ENCODE data around the gene ID3. TPM values are rescaled to one million over a fixed set of nuclear protein-coding genes. Genes with fewer than 3 reads are reported as not detected.

The ID3 gene
- total RNA-seq, 1 donor from 2014 or later, result 10.8 TPM

GRCh38 chr1:23567996-23568607, 8.8 kb upstream of the ID3 start:
- intact Hi-C loops (cut with micrococcal nuclease), result no loop called here

DNA sequence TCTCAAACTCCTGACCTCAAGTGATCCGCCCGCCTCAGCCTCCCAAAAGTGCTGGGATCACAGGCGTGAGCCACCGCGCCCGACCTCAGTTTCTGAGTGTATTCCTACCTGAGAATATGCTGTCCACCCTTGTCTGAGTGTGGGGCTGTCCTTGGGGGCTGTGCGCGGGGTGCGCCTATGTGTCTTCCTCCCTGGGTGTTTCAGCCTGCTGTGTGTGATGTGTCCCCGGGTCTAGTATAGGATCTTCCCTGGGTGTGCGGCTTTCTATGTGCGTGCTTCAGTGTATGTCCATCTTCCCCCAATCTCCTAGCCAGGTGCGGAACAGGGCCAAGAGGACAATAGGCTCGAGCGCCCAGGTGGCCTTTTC, 8.3 kb upstream of the ID3 start:
- intact Hi-C loops (cut with micrococcal nuclease), result no loop called here

DNA sequence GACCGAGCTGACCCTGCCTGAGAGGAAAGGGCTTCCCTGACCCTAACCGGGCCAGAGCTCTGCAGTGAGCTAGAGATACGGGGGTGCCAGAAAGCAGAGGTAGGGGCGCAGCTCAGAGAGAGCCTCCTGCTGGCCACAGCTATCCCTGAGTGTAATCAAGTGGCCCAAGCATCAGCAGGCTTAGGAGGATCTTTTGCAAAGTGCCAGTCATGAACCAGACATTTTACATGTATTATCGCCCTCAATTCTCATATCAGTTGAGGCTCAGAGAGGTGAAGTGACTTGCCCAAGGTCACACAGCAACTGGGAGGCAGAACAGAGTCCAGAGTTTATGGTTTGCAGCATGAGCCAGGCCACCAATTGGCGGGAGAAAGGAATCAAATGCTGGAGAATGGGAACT, 7.0 kb upstream of the ID3 start:
- intact Hi-C loops (cut with micrococcal nuclease), result no loop called here

DNA sequence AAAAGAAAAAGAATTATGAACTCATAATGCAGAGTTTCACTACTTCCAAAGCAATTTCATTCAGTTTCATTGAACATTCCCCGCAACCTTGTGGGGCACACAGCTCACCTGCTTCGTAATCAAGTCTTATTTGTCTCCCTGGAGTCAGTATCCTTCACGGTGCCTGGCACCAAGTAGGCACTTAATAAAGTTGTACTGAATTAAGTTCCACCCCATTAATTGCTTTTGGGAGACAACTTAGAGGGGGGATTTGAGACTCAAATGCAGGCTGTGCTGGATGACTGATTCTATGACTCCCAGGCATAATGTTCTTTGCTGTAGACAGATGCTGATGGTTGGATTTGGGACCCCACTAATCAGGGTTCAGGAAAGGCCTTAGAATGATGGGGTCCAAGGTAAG, 6.5 kb upstream of the ID3 start:
- intact Hi-C loops (cut with micrococcal nuclease), result no loop called here

DNA sequence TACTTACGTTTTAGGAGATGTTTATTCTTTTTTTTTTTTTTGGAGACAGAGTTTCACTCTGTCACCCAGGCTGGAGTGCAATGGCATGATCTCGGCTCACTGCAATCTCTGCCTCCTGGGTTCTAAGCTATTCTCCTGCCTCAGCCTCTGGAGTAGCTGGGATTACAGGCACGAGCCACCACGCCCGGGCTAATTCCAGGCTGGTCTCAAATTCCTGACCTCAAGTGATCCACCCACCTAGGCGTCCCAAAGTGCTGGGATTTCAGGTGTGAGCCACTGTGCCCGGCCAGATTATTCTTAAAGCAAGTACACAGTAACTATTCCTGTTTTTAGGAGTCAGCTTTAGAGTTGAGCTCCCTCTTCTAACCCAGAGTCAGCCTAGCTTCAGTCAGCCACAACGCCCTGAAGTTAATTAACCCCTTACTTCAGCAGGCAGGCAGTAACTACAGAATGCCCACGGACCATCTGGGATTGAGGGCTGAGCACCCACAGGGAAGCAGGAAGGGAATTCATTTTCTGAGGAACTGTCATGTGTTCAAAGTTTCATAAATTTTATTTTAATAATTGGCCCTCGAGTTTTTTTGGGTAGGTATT, 5.3 kb upstream of the ID3 start:
- intact Hi-C loops (cut with micrococcal nuclease), result no loop called here

GRCh38 chr1:23563755-23564374, 4.6 kb upstream of the ID3 start:
- intact Hi-C loops (cut with micrococcal nuclease), result no loop called here

GRCh38 chr1:23563003-23563402, 3.7 kb upstream of the ID3 start:
- intact Hi-C loops (cut with micrococcal nuclease), result no loop called here

DNA sequence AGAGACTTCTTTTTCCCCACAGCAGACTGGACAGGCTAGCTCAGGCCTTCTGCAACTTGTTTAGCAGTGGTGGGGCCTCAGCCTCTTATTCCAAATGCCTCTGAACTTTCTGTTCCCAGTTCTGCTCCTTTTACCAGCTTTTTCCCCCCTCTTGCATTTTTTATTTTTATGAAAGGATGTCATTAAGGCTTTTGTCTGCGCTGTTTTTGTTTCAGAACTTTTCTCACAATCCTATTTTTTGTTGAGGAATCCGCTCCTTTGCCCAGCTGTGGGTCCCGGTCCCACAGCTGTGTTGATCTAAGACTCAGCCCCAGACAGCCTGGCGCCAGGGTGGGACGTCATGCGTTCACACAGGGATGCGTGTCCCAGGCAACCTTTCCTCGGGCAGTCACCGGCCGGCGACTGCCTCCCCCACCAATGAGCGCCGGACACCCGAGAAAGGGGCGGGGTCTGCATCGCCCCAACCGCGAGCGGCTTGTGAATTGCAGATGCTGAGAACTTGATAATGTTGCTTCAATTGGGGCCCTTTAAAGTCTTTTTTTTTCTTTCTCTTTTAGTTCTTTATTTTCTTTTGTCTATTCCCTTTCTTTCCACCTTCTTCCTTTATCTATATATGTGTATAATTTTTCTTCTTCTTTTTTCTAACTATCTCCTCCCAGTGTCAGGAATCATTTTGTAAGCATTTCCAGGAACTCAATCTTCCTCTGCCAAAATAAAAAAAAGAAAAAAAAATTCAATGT, 3.0 kb upstream of the ID3 start:
- intact Hi-C loops (cut with micrococcal nuclease), result no loop called here

- intact Hi-C loops (cut with micrococcal nuclease), result no loop called here
These were observed 2.5 kb upstream of the ID3 start for GRCh38 chr1:23561813-23562100.

DNA sequence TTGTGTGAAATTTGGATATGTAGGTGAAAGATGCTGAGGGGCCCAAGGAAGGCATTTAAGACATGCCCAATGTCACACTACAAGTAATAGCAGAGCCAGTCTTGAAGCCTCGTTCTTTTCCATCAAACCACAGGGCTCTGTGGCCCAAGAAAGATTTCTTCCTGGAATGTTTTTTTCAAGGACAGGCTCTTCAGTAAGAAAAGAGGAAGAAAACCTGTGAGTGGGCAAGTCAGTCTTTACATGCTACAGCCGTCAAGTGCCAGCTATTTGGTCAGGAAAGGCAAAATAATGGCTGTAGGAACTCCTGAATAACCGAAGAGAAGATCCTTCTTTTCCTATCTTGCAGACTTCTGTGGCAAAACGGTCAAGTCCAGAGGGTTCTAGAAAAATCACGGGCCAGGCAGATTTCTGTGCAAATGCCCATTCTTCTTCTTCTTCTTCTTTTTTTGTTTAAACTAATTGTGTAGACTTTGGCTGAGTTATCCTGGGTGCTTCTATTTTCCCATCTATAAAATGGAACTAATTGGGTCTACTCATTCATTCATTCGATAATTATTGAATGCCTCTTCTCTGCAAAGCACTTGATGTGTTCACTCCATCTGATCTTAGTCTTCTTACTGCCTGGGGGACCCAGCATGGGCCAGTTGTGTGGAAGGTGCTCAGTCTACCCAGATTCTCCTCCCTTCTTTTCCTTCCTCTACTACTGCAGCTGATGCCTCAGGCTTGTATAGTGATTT, 1.9 kb upstream of the ID3 start:
- intact Hi-C loops (cut with micrococcal nuclease), result no loop called here

- intact Hi-C loops (cut with micrococcal nuclease), result loop anchor here (1.0 to 5.0 kb wide), 12 partner anchors 17 to 399 kb away; partner anchors contain the start of genes ASAP3, E2F2, PNRC2 and RPL11
These were observed 862 bp upstream of the ID3 start for GRCh38 chr1:23559985-23560741.

DNA sequence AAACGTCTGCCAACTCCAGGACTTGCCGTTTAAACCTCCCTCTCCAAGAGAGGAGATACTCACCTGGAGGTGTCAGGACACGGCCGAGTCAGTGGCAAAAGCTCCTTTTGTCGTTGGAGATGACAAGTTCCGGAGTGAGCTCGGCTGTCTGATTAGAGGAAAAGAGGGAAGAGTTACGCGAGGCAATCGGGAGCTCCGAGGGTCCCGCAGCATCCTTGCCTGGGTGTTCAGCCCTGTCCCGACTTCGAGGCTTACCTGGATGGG, 497 bp downstream of the ID3 start:
- intact Hi-C loops (cut with micrococcal nuclease), result loop anchor here (1.0 to 5.0 kb wide), 12 partner anchors 18 to 400 kb away; partner anchors contain the start of genes ASAP3, E2F2, PNRC2 and RPL11

- intact Hi-C loops (cut with micrococcal nuclease), result loop anchor here (2.0 to 5.0 kb wide), 3 partner anchors 132 to 190 kb away; partner anchors contain the start of genes RPL11 and ZNF436
These were observed 995 bp downstream of the ID3 start for GRCh38 chr1:23558140-23558871.

- intact Hi-C loops (cut with micrococcal nuclease), result loop anchor here (2.0 to 5.0 kb wide), 3 partner anchors 133 to 190 kb away; partner anchors contain the start of genes RPL11 and ZNF436
These were observed 1.7 kb downstream of the ID3 start for GRCh38 chr1:23557471-23558124.

DNA sequence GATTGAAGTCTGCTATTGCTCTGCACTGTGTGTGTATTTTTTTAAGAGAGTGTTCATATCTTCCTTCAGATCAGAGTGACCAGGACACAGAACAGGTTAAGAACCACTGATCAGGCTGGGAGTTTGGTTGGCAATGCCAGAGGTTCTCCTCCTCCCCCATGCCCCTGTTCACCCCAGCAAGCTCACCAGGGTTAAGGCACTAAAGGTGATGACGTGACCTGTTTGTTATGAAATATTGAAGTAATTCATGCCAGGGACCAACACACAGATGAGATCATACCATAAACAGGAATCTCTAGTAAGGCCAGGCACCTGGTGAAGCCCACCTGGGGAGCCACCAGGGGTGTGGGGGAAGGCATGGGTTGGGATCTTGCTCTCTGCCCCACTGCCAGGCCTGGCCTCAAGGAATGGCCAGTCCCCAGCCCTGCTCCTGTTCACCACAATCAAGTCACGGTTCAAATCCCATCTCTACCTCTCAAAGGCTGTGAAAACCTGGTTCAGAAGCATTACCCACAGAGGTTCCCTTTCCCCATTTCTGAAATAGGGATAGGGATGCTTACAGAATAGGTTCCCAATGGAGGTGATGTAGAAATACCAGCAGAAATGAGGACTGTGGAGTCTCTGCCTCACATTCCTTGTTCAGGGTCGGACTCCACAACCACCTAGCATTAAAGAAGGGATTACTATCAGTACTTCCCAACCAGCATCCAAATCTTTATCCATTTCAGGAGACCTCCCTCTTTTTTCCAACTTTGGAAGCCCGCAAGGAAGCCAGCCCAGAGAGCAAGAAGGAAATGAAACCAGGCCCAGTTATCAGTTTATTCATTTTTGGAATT, 2.4 kb downstream of the ID3 start:
- intact Hi-C loops (cut with micrococcal nuclease), result loop anchor here (5.0 kb wide), 1 partner anchor 190 kb away; no protein-coding TSS in a partner anchor

DNA sequence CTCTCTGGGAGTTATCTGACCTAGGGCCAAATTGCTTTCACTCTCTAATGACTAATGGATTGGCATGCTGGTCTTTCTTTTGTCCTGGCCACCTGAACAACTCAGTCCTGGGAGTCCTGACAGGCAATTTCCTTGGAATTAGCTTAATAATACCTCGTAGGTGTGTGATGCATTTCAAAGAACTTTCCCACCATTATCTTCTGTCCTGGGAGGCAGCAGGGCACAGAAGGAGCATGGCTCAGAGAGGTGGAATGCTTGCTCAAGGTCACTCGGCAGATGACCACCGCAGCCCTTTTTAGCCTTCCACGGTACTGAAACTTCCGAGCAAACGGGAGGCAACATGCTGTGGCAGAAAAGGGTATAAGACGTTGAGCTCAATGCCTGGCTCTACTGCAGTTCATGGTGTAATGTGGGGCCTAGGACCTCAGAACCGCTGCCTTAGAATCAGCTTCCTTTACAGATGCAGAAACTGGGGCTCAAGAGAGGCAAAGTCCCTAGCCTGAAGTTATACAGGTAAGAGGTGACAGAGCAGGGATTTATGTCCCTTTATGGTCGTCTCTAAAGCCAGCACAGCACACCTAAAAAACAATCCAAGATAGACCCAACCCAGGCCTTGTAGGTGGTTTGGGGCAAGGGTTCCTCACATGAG, 3.2 kb downstream of the ID3 start:
- intact Hi-C loops (cut with micrococcal nuclease), result loop anchor here (2.0 to 5.0 kb wide), 2 partner anchors 25 to 191 kb away; partner anchors contain the start of gene E2F2

GRCh38 chr1:23555270-23555985, 3.9 kb downstream of the ID3 start:
- intact Hi-C loops (cut with micrococcal nuclease), result loop anchor here (2.0 to 5.0 kb wide), 2 partner anchors 25 to 192 kb away; partner anchors contain the start of gene E2F2
